GM04503 (cell line): ENCODE results near the gene MYO5B.

Source experiments
- DNase-seq: peaks from one replicate; pipeline ENCODE4 v3.0.0-alpha.2; 2012; ENCODE audit warnings: low read depth

MYO5B gene

DNA sequence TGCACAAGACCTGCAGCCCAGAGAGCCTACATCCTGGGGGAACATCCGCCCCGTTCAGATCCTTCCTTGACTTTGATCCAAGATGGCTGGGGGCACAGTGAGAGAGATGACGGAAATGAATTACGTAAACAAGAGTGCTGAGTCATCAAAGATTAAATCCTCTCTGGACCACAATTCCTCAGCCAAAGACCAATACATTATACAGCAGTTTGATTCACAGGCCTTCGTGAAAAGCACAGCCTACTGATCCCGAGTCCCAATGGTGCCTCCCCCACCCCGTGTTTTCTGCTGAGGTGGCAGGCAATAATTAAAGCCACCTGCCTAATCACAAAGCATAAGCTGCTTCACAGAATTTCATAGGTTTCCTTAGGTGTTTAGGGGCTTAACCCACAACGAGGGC lies 43.0 kb downstream of the MYO5B start:
- no peak for DNase-seq

DNA sequence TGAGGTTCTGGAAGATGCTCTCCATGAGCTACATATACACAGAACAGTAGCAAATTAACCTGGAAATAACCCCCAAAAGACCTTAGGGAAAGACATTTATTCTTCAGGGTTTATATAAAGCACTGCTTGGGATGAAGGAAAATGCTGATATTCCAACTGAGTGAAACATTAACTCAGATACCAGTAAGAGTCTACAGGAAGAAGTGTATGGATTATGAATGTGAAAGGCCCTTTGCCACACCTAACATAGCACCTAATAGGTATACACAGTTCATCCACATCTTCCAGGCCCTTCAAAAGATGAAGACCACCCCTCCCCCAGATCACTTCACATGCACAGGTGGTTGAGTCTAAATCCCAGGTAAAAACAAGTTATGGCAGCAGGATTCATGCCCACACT lies 50.4 kb downstream of the MYO5B start:
- no peak for DNase-seq

DNA sequence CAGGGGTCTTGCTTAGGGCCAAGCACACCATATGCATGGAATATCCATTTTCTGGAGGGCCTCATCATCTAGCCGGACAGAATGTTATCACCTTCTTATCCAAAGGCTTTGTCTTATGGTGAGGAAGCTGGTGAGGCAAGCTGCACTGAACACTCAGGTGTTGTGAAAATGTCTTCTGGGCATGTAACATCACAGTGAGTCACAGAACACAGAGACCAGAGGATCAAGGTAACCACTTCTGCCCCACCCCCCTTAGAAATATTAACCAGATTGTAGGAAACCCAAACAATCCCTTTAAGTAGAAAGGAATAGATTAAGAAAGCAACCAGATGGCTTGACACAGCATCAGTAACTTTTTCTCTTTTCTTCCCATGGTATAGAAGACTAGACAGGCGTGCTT lies 51.1 kb downstream of the MYO5B start:
- DNase-seq, result no peak

DNA sequence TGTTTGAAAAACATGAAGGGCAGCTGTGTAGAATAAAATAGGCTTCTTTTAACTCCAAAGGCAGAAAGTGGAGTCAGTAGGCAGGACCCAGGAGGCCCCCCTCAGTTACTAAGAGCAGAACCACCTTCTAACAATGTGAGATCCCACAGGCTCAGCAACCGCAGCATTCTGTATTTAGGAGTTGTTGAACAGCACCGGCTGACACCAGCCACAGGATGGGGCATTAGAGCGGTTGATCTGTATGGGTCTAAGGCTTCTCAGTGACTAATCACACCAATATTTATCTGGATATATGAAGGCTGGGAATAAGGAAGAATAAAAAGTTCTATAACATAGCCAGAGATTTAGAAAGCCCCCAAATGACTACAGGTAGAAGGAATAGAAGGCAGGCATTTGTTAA lies 51.7 kb downstream of the MYO5B start:
- DNase-seq, result no peak

DNA sequence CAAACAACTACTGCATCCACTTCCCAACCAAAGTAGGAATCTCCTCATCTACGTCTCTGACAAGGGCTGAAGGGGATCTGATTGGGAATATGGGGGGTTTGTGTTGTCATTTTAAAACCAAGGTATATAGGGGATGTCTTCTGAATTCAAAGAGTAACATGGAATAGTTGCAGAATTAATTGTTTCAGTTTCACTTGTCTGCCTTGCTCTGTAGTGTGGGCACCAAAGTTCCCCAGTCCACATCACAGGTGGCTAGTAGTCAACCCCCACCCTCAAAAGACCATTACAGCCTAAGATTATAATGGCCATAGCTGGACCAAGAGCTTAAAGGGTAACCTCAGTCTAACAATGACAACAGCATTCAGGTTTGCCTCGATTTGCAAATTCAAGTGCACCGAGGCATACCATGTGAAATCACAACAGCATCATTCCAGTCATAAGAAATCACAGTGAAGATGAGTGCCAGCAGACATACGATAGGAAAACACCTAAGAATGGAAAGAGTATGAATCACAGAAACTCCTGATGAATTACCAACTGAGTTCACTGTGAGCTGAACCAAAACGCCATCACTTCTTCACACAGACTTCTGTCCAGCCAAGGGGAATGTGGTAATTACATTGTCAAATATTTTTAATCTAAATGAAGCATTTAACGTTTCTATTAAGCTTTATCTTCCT lies 52.4 kb downstream of the MYO5B start:
- DNase-seq, result no peak

DNA sequence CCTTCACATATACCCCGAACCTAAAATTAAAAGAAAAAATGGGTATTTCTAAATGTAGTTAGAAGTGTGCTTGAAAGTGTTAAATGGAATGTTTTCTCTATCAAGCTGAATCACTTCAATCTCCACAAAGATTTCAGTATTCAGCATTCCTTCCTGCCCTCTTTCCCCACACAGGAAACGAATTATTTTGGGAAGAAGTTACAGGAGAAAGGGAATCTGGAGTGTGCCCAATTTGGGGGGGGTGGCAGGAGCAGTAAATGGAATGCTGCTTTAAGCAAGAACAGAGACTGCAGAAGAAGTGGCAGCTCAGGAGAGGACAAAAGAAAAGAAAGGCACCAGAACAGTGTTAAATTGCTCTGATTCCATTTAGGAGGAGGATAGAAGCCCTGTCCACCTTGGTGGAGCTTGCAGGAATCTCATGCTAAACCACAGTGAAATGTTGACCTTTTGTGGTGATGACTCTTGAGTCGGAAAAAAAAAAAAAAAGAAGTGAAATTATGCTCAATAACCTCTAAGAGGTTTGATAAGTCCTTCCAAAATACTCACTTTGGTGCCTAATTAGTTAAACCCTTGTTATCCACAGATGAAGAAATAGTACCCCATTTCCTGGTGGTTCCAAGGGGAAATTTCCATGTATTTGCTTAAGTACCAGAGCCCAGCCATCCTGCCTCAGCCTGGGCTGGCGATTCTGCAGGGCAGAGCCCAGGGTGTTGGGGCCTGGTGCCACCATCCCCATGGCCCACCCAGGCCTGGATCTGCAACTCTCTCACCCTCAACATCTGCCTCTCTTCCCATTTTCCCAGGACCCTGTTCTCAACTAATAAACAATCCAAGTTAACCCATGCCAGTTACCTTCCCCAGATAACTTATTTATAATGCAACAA lies 56.5 kb downstream of the MYO5B start:
- DNase-seq, result no peak

DNA sequence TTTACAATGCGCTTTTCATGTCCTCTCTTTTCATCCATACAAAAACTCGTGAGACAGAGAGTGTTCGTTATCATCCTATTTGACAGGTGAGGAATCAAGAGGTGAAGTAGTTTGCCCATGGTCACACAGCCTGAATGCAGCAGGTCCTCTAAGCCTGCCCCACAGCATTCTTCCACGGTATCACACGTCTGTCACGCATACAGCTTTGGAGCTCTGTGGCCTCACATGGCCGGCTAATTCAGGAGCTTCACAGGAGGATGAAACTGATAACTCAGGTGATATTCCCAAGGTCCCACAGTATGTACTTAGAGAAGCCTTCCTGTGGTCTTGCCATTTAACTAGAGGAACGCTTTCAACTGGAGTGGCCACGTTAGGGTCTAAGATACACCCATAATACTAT lies 59.0 kb downstream of the MYO5B start:
- DNase-seq, result no peak

DNA sequence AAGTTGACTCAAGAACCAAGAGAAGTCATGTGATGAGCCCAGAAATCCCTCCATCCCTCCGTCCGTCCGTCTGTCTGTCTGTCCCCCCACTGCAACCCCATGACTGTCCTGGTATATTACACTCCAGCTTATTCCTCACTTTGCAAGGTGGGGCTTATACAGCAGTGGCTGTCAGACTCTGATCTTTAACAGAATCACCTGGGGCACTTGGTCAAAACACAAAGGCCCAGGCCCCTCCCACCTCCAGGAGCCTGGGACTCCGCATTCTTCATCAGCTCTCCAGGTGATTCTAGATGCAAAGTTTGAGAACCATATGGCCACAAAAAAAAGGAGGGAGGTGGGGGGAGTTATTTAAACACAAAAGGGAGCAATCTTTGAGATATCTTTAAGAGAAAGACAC lies 61.4 kb downstream of the MYO5B start:
- no peak for DNase-seq

DNA sequence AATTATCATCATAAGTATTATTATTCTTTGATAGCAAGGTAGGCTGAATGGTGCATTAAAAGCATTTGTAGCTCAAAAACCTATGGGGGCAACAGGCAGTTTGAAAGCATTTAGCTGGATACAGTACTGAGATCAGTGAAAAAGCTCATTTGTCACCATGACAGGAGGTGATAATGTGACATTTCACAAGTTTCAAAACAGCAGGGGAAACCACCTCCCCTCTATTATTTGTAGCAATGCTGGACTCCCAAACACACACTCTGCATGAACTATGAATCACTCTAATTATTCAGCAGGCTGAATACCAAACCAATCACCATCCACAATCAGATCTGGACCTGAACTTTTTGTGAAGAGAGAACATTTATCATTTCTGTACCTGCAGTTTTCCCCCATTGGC lies 63.4 kb downstream of the MYO5B start:
- DNase-seq, result no peak

DNA sequence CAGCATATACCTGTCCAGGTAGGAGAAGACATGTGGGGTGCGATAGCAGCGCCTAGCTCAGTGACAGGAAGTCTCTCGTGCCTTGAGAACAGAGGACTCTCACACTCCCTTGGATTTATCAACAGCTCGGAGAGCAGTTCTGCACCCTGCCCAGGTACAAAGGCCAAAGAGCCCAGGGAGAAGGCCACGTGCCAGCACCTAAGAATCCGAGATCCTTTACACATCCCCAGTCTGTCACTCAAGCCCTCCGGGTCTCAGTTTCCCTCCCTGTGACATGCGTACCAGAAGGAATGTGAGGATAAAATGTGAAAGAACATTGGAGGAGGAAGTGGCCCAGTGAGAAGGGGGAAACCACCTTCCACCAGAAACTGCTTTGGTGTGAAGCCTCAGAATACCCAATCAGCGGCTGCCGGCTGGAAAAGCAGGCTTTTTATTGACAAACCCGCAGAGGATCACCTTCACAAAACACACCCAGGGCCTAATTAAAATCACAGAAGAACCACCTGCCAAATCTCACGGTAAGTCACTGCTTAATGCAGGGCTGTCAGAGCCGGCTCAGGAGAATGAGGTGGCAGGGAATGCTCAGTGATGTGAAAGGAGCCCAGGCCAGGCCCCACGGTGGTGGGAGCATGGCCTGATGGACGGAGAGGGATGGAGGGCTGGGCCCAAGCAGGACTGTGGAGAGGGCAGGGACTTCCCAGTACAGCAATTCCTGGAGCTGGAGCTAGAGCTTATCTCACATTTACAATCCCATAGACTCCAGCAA lies 66.3 kb downstream of the MYO5B start:
- no peak for DNase-seq

DNA sequence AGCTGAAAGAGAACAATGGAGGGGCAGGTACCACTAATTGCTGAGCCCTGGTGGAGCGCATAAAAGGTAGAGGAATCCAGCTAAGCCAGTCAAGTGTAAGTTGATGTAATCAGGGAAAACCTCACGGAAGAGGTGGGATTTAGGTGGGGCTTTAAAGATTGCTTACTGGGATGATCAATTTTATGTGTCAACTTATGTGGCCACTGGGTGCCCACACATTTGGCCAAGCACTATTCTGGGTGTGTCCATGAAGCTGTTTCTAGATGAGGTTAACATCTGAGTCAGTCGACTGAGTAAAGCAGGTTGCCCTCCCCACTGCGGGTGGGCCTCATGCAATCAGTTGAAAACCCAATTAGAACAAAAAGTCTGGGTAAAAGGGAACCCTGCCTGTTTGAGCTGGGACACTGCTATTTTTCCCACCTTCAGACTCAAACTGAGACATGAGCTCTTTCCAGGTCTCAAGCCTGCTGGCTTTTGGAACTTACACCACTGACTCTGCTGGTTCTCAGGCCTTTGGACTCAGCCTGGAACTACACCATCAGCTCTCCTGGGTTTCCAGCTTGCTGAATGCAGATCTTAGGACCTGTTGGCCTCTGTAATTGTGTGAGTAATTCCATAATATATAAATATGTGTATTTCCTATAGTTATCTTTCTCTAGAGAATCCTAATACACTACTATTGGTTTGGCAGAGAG lies 67.3 kb downstream of the MYO5B start:
- DNase-seq, result no peak

DNA sequence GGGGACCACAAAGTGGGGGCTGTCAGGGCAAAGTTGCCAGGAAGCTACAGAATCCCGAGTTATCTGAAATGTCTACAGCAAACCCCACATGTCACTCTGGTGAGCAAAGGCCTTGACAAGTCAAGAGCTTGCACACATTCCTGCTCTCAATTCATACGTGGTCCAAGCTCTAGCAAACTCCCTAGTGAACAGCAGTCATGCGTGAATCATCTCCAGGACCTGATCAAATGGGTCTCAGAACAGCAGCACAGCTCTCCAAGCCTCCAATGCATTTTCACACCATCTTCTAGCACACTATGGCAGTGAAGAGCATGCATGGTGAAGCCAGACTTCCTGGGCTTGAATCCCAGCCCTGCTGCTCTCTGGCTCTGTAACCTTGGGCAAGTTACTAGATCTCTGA lies 68.5 kb downstream of the MYO5B start:
- DNase-seq, result no peak

DNA sequence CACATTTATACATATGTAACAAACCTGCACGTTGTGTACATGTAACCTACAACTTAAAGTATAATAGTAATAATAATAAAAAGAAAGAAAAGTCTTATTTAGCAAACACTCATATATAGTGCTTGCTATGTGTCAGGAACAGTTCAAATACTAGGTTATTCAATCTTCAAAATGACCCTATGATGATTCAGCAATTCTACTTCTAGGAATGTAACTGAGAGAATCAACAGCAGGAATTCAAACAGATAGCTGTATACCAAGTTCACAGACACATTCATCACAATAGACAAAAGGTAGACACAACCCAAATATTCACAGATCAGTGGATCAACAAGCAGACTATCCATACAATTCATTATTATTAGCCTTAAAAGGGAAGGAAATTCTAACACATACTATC lies 69.5 kb downstream of the MYO5B start:
- no peak for DNase-seq

DNA sequence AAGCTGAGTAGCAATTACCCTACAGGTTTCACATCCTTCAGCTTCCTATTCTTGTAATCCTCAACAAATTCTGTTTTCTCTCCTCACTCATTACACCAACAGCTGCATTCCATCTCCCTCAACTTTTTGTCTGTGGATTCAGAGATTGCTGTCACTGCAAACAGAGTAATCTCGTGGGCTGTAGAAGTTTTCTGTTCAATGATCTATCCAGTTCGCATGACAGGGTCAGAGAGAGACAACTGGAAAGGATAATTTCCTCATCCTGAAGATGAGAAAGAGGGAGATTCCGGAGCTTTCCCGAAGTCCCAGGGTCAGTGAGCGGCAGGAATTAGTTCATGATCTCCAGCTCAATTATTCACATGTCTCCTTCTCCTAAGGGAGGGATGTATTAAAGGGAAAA lies 75.7 kb downstream of the MYO5B start:
- no peak for DNase-seq

DNA sequence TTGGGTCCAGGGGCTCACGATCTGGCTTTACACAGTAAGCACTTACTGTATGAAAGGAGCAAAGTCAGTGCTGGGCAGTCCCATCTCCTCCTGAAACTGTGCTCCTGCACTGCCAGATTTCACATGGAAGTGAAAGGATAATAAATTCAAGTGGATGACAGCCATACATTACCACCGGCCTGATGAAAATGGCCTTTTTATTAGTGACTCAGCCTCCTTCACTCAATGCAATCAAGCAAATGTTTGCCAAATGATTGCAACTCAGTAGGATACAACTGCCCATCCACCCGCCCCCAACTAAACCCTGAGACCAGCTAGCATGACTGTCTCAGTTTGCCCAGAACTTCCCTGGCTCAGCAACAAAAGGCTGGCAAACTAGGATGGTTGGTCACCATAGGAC lies 77.1 kb downstream of the MYO5B start:
- no peak for DNase-seq

DNA sequence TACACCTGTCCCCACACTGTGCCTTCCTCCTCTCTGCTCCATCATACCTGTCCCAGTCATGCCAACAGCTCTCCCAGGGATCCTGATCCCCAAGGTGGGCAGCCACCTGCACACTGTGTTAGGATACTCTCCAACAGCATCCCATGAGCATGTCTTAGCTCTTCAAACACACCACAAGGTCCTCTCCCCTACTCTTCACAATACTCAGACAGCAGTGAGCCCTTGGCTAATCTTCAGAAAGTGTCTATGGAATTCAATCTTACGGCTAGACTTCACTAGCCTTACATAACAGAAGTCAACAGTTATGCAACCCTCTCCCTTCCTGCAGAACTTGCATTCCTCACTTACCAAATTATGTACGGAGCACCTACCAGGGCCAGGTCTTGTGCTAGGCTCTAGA lies 79.9 kb downstream of the MYO5B start:
- no peak for DNase-seq

DNA sequence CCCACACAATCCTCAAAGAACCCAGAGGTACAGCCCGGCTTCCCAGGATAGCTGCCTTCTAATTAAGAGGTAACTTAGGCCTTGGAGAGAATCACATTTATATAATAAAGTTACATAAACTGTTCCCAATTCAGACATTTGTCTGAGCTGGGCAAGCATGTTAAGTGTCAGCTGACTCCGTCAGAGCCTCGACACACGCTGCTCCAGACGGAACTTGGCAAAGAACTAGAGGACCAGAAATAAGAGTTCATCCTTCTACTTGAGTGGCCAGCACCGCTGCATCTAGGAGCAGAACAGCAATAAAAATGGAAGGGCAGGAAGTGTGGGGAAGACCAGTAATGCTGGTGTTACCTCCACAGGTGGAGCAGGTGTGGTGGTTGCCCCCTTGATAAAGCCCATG lies 80.5 kb downstream of the MYO5B start:
- DNase-seq, result no peak

DNA sequence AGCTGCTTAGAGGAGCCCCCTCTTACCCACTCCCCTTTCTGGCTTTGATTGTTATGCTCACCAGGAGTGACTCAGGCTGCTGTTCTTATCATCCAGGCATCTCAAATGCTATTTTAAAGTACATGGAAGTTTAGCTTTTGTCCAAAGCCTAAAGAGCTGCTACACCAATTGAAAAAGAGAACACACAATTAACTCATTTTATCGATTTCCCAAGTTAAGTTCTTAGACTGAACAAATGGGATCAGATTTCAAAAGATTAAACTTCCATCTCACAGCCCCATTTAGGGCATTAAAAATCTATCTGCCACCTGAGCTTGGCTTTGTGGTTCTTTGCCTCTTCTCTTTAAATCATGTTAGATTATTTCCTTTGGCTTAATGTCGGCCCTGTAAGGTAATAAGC lies 81.2 kb downstream of the MYO5B start:
- DNase-seq, result no peak

DNA sequence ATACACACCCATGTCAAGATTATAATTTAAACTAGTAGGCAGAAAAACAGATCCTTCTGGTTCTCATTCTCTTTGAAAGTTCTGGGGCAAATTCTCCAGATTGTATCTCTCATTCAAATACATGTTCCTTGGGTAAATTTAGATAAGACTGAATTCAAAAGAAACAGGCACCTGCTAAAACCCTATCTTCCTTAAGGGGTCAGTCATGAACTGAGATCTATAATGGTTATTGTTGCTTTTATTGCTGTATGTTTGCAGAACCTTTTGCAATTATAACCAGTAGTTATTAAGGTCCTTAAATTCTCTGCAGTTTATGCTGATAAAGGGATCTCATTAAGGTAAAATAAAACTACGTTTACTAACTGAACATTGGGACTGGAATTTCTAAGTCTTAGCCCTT lies 83.5 kb downstream of the MYO5B start:
- DNase-seq, result no peak

DNA sequence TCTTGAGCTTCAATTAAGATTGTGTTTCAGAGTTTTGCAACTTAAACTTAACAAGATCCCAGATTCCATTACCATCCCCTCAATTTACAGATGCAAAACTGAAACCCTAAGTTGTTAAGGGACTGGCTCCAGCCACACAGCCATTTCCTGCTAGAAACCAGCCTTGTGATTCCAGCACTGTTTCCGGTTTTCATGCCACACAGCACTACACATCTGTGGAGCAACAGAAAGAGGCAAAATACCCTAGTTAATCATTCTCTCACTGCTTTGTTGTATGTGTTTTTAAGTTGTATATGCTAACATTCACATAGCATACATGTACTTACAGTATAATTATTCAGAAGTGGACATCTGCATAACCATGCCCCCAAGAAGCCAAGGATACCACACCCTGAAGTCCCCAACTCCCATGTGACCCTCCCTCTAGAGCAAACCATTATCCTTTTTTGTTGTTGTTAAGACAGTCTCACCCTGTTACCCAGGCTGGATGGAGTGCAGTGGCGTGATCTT lies 87.4 kb downstream of the MYO5B start:
- DNase-seq, result no peak

DNA sequence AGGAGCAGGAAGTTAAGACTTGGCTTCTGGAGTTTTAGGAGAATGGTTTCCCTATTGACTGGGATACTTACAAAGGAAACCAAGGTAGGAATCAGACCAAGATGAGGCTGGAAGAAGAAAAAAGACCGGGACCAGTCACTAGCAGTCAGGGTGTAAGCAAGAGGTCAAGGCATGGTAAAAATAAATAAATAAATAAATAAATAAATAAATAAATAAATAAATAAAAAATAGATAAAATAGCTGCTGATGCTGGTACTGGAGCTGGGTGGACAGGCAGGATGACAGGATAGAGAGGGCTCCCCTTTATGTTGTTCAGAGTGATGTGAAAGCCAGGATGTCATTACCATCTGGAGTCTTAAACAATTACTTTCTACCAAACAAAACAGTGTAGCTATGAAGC lies 89.9 kb downstream of the MYO5B start:
- DNase-seq, result no peak

DNA sequence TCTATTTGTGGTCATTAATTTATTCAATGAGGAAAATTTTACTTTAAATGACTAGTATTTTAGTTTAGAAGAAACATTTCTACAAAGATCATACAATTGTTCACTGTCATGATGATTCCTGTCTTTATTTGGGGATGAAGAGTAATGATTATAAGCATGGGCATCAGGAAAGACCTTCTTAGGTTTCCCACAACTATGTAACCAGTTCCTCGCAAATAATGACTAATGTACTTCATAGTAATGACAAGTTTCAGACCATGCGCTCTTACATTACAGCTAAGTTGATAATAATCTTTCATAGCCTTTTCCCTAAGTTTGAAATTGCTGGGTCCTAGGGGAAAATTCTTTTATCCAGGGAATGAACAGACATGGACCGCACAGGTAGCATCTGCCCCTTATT lies 90.5 kb downstream of the MYO5B start:
- no peak for DNase-seq
